Natural killer cell (primary cell): ENCODE data around the gene KSR1. TPM values are rescaled to one million over a fixed set of nuclear protein-coding genes. Genes with fewer than 3 reads are reported as not detected.
A peak's percentile ranks its signal among the peaks of the same experiment; 100 is the strongest.

Experiments
- ATAC-seq, 3 donors: fragments of 150-1000 bp in 2 of 3; fragments of 200-7000 bp in 1 of 3; cut with Tn5 transposase; 1 replicate in 1 of 3; 2 replicates in 2 of 3; pipeline ENCODE4 v1.10.0; 2021; ENCODE audit warnings: mild to moderate bottlenecking in 2 of 3, moderate library complexity in 2 of 3
- DNase-seq, 2 donors: peaks; one replicate each; pipeline versions ENCODE4 v3.0.0 to v3.0.0-alpha.2; 2013 to 2021; ENCODE audit warnings: mixed read lengths in 1 of 2
- H3K27ac ChIP-seq: one replicate; pipeline ENCODE4 v1.5.1; 2013; ENCODE audit warnings: mild to moderate bottlenecking, low read length
- H3K27me3 ChIP-seq: one replicate; pipeline ENCODE4 v1.6.1; 2013; ENCODE audit warnings: low read length; ENCODE audit not compliant: control insufficient read depth, insufficient read depth
- H3K36me3 ChIP-seq: one replicate; pipeline ENCODE4 v1.6.1; 2013; ENCODE audit warnings: low read length; ENCODE audit not compliant: control insufficient read depth, insufficient read depth
- H3K4me1 ChIP-seq: one replicate; pipeline ENCODE4 v1.6.1; 2013; ENCODE audit warnings: low read length; ENCODE audit not compliant: control insufficient read depth, insufficient read depth
- H3K4me3 ChIP-seq: one replicate; pipeline ENCODE4 v1.5.1; 2013; ENCODE audit warnings: low read length
- H3K9me3 ChIP-seq: one replicate; pipeline ENCODE4 v1.6.1; 2013; ENCODE audit warnings: low read length; ENCODE audit not compliant: control insufficient read depth, insufficient read depth
- H3K27ac Mint-ChIP-seq, 2 donors: one replicate each; pipeline ENCODE4 v1.8.0; 2022; ENCODE audit warnings: mild to moderate bottlenecking in 2 of 2, mixed read lengths in 2 of 2, moderate library complexity in 1 of 2
- H3K27me3 Mint-ChIP-seq, 2 donors: one replicate each; pipeline ENCODE4 v1.8.0; 2022; ENCODE audit warnings: low read depth in 2 of 2, mixed read lengths in 2 of 2
- H3K36me3 Mint-ChIP-seq: one replicate; pipeline ENCODE4 v1.8.0; 2022; ENCODE audit warnings: mixed read lengths
- H3K4me1 Mint-ChIP-seq, 2 donors: one replicate each; pipeline ENCODE4 v1.8.0; 2022; ENCODE audit warnings: mixed read lengths in 2 of 2
- H3K4me3 Mint-ChIP-seq: one replicate; pipeline ENCODE4 v1.8.0; 2022; ENCODE audit warnings: mild to moderate bottlenecking, moderate library complexity, mixed read lengths
- H3K9me3 Mint-ChIP-seq, 2 donors: one replicate each; pipeline ENCODE4 v1.8.0; 2022; ENCODE audit warnings: mixed read lengths in 2 of 2
- CTCF ChIP-seq: fragments of 200-600 bp; IDR thresholded peaks from one replicate; pipeline ENCODE4 v1.8.0; 2022; ENCODE audit warnings: antibody characterized with exemption
- WGBS: methylation state at CpG from one replicate; pipeline ENCODE4 v1.1.7; 2013; ENCODE audit warnings: missing lambda C conversion rate; ENCODE audit not compliant: insufficient coverage; 5-methylcytosine and 5-hydroxymethylcytosine counted together
- intact Hi-C: fragments of 100-400 bp; cut with micrococcal nuclease; formaldehyde crosslinking; loops from one replicate; pipeline ENCODE4 v1.14.2; 2022
- total RNA-seq, 4 donors: library from RNA; stranded (reverse); fragments of 120-200 nt in 1 of 4; gene quantifications; one replicate each; pipeline versions ENCODE4 v1.2.3 to v1.2.4, GENCODE V29; 2013 to 2022

Gene KSR1
- total RNA-seq, 3 donors from 2014 or later (not counting 1 experiment from before 2014, with no cell fraction given): 46.4 to 63.1 (median 59.2) TPM

GRCh38 chr17:27565874-27566670 lies 109.8 kb downstream of the KSR1 start:
- peak overlapping the region; percentile 93 to 94 for H3K27ac Mint-ChIP-seq
- WGBS: 84% methylated on average over 11 of the region's 11 CpGs

GRCh38 chr17:27566671-27567562 lies 110.7 kb downstream of the KSR1 start:
- WGBS: 92% methylated on average over 14 of the region's 14 CpGs
- no peak for TF ChIP-seq CTCF
- Histone ChIP-seq H3K4me1 (peaks cover 56% of the 10 kb centered on the region), H3K36me3 (no peaks in the 10 kb centered on the region), H3K4me3 (no peak overlapping the region), H3K9me3 (no peaks in the 10 kb centered on the region), H3K27ac (no peak overlapping the region), H3K27me3 (no peaks in the 10 kb centered on the region)
- Mint-ChIP-seq H3K27me3 (no peaks in the 10 kb centered on the region), H3K4me1 (peaks cover 49 to 51% of the 10 kb centered on the region in 2 donors), H3K4me3 (no peak overlapping the region), H3K27ac (peak overlapping the region; percentile 93 to 94), H3K9me3 (no peaks in the 10 kb centered on the region), H3K36me3 (no peaks in the 10 kb centered on the region)
- ATAC-seq: no peak
- intact Hi-C loops: loop anchor here (5.0 kb wide), 1 partner anchor 95 kb away; no protein-coding TSS in a partner anchor
- no peak for DNase-seq

More at GRCh38 chr17:27565874-27566670, 109.8 kb downstream of the KSR1 start:
- Histone ChIP-seq H3K9me3 (no peaks in the 10 kb centered on the region), H3K4me1 (peaks cover 53% of the 10 kb centered on the region), H3K4me3 (no peak overlapping the region), H3K36me3 (peaks cover under 1% of the 10 kb centered on the region), H3K27me3 (no peaks in the 10 kb centered on the region), H3K27ac (no peak overlapping the region)
- intact Hi-C loops: loop anchor here (5.0 kb wide), 1 partner anchor 94 kb away; no protein-coding TSS in a partner anchor
- H3K36me3 Mint-ChIP-seq: no peaks in the 10 kb centered on the region
- ATAC-seq (no peak), DNase-seq (no peak)
- no peak for TF ChIP-seq CTCF
- H3K4me1 Mint-ChIP-seq: peaks cover 40 to 44% of the 10 kb centered on the region in 2 donors
- no peaks in the 10 kb centered on the region for H3K27me3 Mint-ChIP-seq
- no peaks in the 10 kb centered on the region for H3K9me3 Mint-ChIP-seq
- no peak overlapping the region for H3K4me3 Mint-ChIP-seq

- H3K9me3 ChIP-seq: no peaks in the 10 kb centered on the region
Observed at GRCh38 chr17:27567563-27567859, 111.3 kb downstream of the KSR1 start.

More at GRCh38 chr17:27567563-27567859, 111.3 kb downstream of the KSR1 start:
- ATAC-seq: no peak
- peaks cover 53 to 54% of the 10 kb centered on the region in 2 donors for H3K4me1 Mint-ChIP-seq
- no peaks in the 10 kb centered on the region for H3K36me3 ChIP-seq
- no peaks in the 10 kb centered on the region for H3K9me3 Mint-ChIP-seq
- no peak for DNase-seq
- intact Hi-C loops: loop anchor here (5.0 kb wide), 1 partner anchor 95 kb away; no protein-coding TSS in a partner anchor
- no peak overlapping the region for H3K4me3 ChIP-seq
- H3K4me1 ChIP-seq: peaks cover 56% of the 10 kb centered on the region
- H3K27me3 Mint-ChIP-seq: no peaks in the 10 kb centered on the region
- no peak overlapping the region for H3K27ac ChIP-seq
- peak overlapping the region; percentile 93 to 94 for H3K27ac Mint-ChIP-seq
- no peaks in the 10 kb centered on the region for H3K27me3 ChIP-seq
- 96% methylated on average over 5 of the region's 5 CpGs for WGBS
- H3K36me3 Mint-ChIP-seq: no peaks in the 10 kb centered on the region
- H3K4me3 Mint-ChIP-seq: no peak overlapping the region
- TF ChIP-seq CTCF: no peak
